OCI-LY1 (cell line): ENCODE measurements around the gene PTGER3.

Source experiments
- CTCF ChIP-seq: fragments of 200-600 bp; sonication (generic), shearing (Covaris generic); IDR thresholded peaks from 2 replicates; pipeline ENCODE4 v1.5.1; 2017; ENCODE audit warnings: mild to moderate bottlenecking, antibody characterized with exemption, low read length, moderate library complexity, mixed read lengths
- EZH2 ChIP-seq: fragments of 200-600 bp; sonication (generic), shearing (Covaris generic); IDR thresholded peaks from 2 replicates; pipeline ENCODE4 v1.8.0; 2017; ENCODE audit warnings: borderline replicate concordance, mixed run types, mild to moderate bottlenecking, antibody characterized with exemption, low read length, moderate library complexity, mixed read lengths

GRCh38 chr1:71074681-71075080 is 27.1 kb upstream of the PTGER3 start:
- TF ChIP-seq CTCF, result no peak
- no peak for TF ChIP-seq EZH2
